Heart left ventricle (tissue), 13 donors: Measurements from ENCODE around the gene ZNF17.

Experiments used
- POLR2A ChIP-seq, 2 donors: fragments of 450-650 bp; IDR thresholded peaks; one replicate each; pipeline ENCODE4 v1.6.1; 2017; ENCODE audit warnings: antibody characterized with exemption in 2 of 2, mild to moderate bottlenecking in 2 of 2, moderate library complexity in 2 of 2
- TF ChIP-seq, protein P1 (sequence below), 12 donors: fragments of 200-600 bp; sonication (generic) in 4 of 12; IDR thresholded peaks; one replicate each; pipeline versions ENCODE4 v1.5.0 to v1.8.0; 2018 to 2022; ENCODE audit warnings: antibody characterized with exemption in 12 of 12, mild to moderate bottlenecking in 5 of 12
- donor health status: ischemic (EF 13 %, LVEDD 7.1; RV severe dilation, severe dysfunction).
- donor health status: DM: no; HTN: yes; CAD: no.
- donor health status: DM: no; HTN: no; CAD: no.
- donor health status: ischemic (EF 25% LVEDD 6.9; RV normal size, moderate dysfunction).
- donor health status: ischemic (EF 25% LVEDD 5.7; RV mildly dilated, moderate dysfunction).
- donor health status: ischemic (EF 35%, LVEDD 5.7; RV mildly dilated, moderate dysfunction).
- donor health status: nonischemic (EF 11% LVEDD 7.7; RV severe dilation, severe dysfunction).
- donor health status: DM: yes; HTN: yes; CAD: no.
- donor health status: PGD.
- donor health status: ischemic (EF 29% LVEDD 5.4; RV normal size, mild dysfunction).
- donor health status: nonischemic (EF 23%, LVEDD 6.1; RV moderate dilation, normal function).

DNA sequence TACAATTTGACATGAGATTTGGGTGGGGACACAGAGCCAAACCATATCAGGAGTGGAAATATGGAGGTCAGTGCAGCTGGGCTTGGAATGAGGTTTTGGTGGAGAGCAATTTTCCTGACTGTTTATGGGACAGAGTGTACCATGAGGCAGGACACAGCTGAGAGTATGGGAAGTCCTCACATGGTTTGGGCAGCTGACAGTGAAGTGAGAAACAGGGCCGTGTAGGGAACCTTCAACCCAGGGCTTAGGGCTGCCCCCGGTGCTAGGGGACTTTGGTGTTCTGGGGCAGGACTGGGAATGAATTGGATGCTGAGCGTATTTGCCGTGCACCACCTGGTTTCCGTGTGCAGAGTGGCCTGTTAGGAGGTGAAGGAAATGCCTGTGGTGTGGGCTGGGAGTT, 15.3 kb upstream of the ZNF17 start:
- TF ChIP-seq, protein P1, sequence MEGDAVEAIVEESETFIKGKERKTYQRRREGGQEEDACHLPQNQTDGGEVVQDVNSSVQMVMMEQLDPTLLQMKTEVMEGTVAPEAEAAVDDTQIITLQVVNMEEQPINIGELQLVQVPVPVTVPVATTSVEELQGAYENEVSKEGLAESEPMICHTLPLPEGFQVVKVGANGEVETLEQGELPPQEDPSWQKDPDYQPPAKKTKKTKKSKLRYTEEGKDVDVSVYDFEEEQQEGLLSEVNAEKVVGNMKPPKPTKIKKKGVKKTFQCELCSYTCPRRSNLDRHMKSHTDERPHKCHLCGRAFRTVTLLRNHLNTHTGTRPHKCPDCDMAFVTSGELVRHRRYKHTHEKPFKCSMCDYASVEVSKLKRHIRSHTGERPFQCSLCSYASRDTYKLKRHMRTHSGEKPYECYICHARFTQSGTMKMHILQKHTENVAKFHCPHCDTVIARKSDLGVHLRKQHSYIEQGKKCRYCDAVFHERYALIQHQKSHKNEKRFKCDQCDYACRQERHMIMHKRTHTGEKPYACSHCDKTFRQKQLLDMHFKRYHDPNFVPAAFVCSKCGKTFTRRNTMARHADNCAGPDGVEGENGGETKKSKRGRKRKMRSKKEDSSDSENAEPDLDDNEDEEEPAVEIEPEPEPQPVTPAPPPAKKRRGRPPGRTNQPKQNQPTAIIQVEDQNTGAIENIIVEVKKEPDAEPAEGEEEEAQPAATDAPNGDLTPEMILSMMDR (IDR thresholded peaks at IDR 0.05) = no peak
- no peak for TF ChIP-seq POLR2A (IDR thresholded peaks at IDR 0.05)
